Measurements from ENCODE around the gene RLN1. TPM values are rescaled to one million over a fixed set of nuclear protein-coding genes. Genes with fewer than 3 reads are reported as not detected.

The RLN1 gene
- total RNA-seq, 4 donors from 2014 or later, result not detected

GRCh38 chr9:5357431-5358105 lies 17.9 kb upstream of the RLN1 start:
- no peaks in the 10 kb centered on the region for H3K4me1 ChIP-seq
- H3K27ac ChIP-seq, result no peak overlapping the region
- TF ChIP-seq POLR2A (IDR thresholded peaks at IDR 0.05), result no peak
- intact Hi-C loops (cut with DNase I), result no loop called here
- H3K27me3 ChIP-seq, result no peaks in the 10 kb centered on the region
- DNase-seq, result no peak
- peaks cover 0 to 24% (median 0%) of the 10 kb centered on the region in 3 donors for H3K36me3 ChIP-seq
- no peak overlapping the region for H3K4me3 ChIP-seq
- WGBS, 2 donors, result 92 to 94% methylated on average over 1 of the region's 1 CpG
- H3K9me3 ChIP-seq, result no peaks in the 10 kb centered on the region

DNA sequence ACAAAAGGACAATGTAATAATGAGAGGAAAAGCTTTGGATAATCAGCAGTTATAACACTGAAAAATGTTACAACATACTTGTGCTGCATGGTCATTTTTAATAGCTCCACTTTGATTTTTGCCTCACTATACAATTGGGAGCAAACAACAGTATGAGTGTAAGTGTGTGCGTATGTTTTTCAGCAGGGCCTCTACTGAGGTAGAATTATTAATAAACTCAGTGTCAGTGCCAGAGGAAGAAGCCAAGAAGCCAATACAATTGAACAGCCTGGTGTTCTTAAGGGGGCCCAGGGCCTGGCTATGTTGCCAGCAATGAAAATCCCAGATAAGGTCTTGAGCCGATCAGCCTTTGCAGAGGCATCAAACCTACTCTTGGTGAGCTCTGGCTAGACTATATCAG lies 16.1 kb upstream of the RLN1 start:
- Histone ChIP-seq H3K27ac (no peak overlapping the region), H3K9me3 (no peaks in the 10 kb centered on the region), H3K27me3 (no peaks in the 10 kb centered on the region), H3K36me3 (peaks cover 0 to 22% (median 0%) of the 10 kb centered on the region in 3 donors), H3K4me3 (no peak overlapping the region), H3K4me1 (no peaks in the 10 kb centered on the region)
- 87 to 90% methylated on average over 2 of the region's 2 CpGs for WGBS, 2 donors
- no peak for DNase-seq
- TF ChIP-seq POLR2A (IDR thresholded peaks at IDR 0.05), result no peak
- TF ChIP-seq, protein P1, sequence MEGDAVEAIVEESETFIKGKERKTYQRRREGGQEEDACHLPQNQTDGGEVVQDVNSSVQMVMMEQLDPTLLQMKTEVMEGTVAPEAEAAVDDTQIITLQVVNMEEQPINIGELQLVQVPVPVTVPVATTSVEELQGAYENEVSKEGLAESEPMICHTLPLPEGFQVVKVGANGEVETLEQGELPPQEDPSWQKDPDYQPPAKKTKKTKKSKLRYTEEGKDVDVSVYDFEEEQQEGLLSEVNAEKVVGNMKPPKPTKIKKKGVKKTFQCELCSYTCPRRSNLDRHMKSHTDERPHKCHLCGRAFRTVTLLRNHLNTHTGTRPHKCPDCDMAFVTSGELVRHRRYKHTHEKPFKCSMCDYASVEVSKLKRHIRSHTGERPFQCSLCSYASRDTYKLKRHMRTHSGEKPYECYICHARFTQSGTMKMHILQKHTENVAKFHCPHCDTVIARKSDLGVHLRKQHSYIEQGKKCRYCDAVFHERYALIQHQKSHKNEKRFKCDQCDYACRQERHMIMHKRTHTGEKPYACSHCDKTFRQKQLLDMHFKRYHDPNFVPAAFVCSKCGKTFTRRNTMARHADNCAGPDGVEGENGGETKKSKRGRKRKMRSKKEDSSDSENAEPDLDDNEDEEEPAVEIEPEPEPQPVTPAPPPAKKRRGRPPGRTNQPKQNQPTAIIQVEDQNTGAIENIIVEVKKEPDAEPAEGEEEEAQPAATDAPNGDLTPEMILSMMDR (IDR thresholded peaks at IDR 0.05), result no peak
- intact Hi-C loops (cut with DNase I), result no loop called here

GRCh38 chr9:5355226-5355625 lies 15.6 kb upstream of the RLN1 start:
- Histone ChIP-seq H3K27me3 (no peaks in the 10 kb centered on the region), H3K4me3 (no peak overlapping the region), H3K4me1 (no peaks in the 10 kb centered on the region), H3K36me3 (peaks cover 0 to 16% (median 0%) of the 10 kb centered on the region in 3 donors), H3K27ac (no peak overlapping the region), H3K9me3 (no peaks in the 10 kb centered on the region)
- intact Hi-C loops (cut with DNase I), result no loop called here
- no peak for TF ChIP-seq POLR2A (IDR thresholded peaks at IDR 0.05)
- TF ChIP-seq, protein P1 (IDR thresholded peaks at IDR 0.05), result no peak
- WGBS, 2 donors, result 85 to 97% methylated on average over 1 of the region's 1 CpG
- DNase-seq, result no peak

DNA sequence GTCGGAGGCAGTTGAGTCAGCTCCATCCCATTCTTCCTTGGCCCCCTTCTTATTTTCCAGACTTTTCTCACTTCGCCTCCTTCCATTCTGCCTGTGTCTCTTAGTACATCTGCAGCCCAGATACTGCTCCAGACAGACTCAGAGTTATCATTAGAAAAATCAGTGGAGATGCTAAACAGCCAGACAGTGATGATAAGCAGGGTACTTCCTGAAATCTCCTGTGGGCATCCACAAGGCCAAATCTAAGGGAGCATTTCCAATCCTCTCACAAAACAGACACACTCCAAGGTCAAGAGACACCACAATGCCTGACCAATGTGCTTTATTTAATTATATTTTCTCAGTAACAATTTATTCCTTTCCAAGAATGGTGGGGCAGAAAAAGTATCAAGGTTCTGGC lies 14.5 kb upstream of the RLN1 start:
- Histone ChIP-seq H3K36me3 (peaks cover 0 to 11% (median 0%) of the 10 kb centered on the region in 3 donors), H3K27ac (no peak overlapping the region), H3K9me3 (no peaks in the 10 kb centered on the region), H3K4me1 (no peaks in the 10 kb centered on the region), H3K4me3 (no peak overlapping the region), H3K27me3 (no peaks in the 10 kb centered on the region)
- TF ChIP-seq, protein P1 (IDR thresholded peaks at IDR 0.05), result no peak
- TF ChIP-seq POLR2A (IDR thresholded peaks at IDR 0.05), result no peak
- DNase-seq, result no peak
- intact Hi-C loops (cut with DNase I), result no loop called here
- WGBS, 2 donors, result 90 to 100% methylated on average over 2 of the region's 2 CpGs

DNA sequence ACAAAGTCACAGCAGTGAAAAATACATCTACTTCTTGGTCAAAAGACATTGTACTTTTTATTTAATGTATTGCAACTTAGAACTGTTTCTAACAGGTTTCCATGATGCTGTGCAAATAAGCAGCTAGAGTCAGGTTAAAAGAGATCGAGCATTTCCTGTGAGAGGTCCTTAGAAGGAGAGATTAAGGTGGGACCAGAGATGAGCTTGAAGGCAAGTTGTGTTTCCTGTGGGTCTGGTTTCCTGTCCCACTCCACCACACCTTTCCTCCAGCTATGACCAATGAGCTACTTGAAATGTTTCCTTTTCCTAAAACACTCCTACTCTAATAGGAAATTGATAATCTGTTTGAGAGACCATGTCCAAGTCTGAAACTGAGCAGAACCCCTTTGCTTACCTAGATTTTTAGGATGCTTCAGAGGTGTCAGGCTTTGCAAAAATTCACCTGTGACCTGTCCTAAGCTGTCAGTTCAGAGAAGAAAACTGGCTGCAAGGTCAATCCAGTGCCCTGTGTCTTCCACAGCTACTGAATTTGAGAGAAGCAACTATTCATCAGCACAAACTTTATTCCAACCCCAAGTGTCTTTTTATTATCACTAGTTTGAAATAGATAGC lies 13.1 kb upstream of the RLN1 start:
- no peaks in the 10 kb centered on the region for H3K4me1 ChIP-seq
- no peak for DNase-seq
- H3K36me3 ChIP-seq, result peaks cover 0 to 9% (median 0%) of the 10 kb centered on the region in 3 donors
- WGBS, 2 donors, result 59 to 76% methylated on average over 1 of the region's 1 CpG
- no peak overlapping the region for H3K4me3 ChIP-seq
- H3K27me3 ChIP-seq, result no peaks in the 10 kb centered on the region
- H3K9me3 ChIP-seq, result no peaks in the 10 kb centered on the region
- H3K27ac ChIP-seq, result no peak overlapping the region
- intact Hi-C loops (cut with DNase I), result no loop called here
- TF ChIP-seq, protein P1 (IDR thresholded peaks at IDR 0.05), result no peak
- no peak for TF ChIP-seq POLR2A (IDR thresholded peaks at IDR 0.05)
